ENCODE data around the gene TNFSF18. TPM values are rescaled to one million over a fixed set of nuclear protein-coding genes. Genes with fewer than 3 reads are reported as not detected.

Gene TNFSF18
- total and polyA plus RNA-seq, 2 of the 4 experiments (the other 2 are of a cell fraction), result 0.12 to 0.18 TPM

- TF ChIP-seq BHLHE40 (IDR thresholded peaks at IDR 0.05; ENCODE audit: low read depth, low read length) (peak; percentile 73), FOS (IDR thresholded peaks at IDR 0.05; ENCODE audit: low read depth, low read length) (0 out of 2 replicates have a peak, but pooled peaks have one; percentile 35), MAZ (IDR thresholded peaks at IDR 0.05; ENCODE audit: borderline replicate concordance, low read depth, low read length) (no peak)
- TF ChIP-seq, protein P1, sequence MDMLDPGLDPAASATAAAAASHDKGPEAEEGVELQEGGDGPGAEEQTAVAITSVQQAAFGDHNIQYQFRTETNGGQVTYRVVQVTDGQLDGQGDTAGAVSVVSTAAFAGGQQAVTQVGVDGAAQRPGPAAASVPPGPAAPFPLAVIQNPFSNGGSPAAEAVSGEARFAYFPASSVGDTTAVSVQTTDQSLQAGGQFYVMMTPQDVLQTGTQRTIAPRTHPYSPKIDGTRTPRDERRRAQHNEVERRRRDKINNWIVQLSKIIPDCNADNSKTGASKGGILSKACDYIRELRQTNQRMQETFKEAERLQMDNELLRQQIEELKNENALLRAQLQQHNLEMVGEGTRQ (IDR thresholded peaks at IDR 0.05; ENCODE audit: low read depth, low read length), result peak; percentile 71
- Histone ChIP-seq H3K18ac (ENCODE audit: low read depth, low read length) (peak overlapping the region; percentile 66; the same call in 1 of the 2 replicates), H4K8ac (ENCODE audit: low read depth in 2 of 2, low read length in 2 of 2) (peak overlapping the region in 1 of 2 experiments; percentile 48; a peak in 3 of 4 replicates), H3K14ac (replicated peaks; ENCODE audit: low read depth, low read length) (peak overlapping the region; percentile 19; the same call in 1 of the 2 replicates), H3K56ac (ENCODE audit: extremely low read depth, insufficient read depth, low read length) (no peak overlapping the region), H2BK15ac (ENCODE audit: low read depth, low read length) (peak overlapping the region; percentile 77), H3K9me3 (ENCODE audit: control insufficient read depth, insufficient read depth, low read length) (no peaks in the 10 kb centered on the region), H4K5ac (ENCODE audit: low read depth, low read length) (no peak overlapping the region), H2AK5ac (ENCODE audit: low read depth, low read length) (peak overlapping the region; percentile 59; the same call in 1 of the 2 replicates), H3K4me2 (ENCODE audit: low read depth, low read length) (peak overlapping the region; percentile 63; the same call in 1 of the 2 replicates), H4K20me1 (ENCODE audit: insufficient read depth, low read length) (no peaks in the 10 kb centered on the region), H3K4ac (ENCODE audit: low read depth, low read length) (peak overlapping the region; percentile 44; the same call in 1 of the 2 replicates), H3K27me3 (ENCODE audit: control insufficient read depth, insufficient read depth, low read length) (no peaks in the 10 kb centered on the region), H3K4me1 (ENCODE audit: control insufficient read depth, insufficient read depth, low read length) (peaks cover 5% of the 10 kb centered on the region; the same call in 1 of the 2 replicates), H3K79me1 (ENCODE audit: low read depth in 1 of 2, low read length in 2 of 2) (no peaks in the 10 kb centered on the region), H3K4me3 (ENCODE audit: insufficient read depth, low read depth, low read length) (no peak overlapping the region), H3K9me1 (ENCODE audit: insufficient read depth, low read length) (no peaks in the 10 kb centered on the region), H3K27ac (ENCODE audit: insufficient read depth, low read length) (no peak overlapping the region), H3K9ac (ENCODE audit: low read depth, low read length) (no peak overlapping the region; the same call in 1 of the 2 replicates), H2AK9ac (replicated peaks; ENCODE audit: low read depth, low read length, poor library complexity) (no peak overlapping the region), H2BK20ac (ENCODE audit: low read depth, low read length) (peak overlapping the region; percentile 91; the same call in 1 of the 2 replicates), H4K91ac (ENCODE audit: insufficient read depth, low read depth, low read length) (peak overlapping the region; percentile 51; the same call in 1 of the 2 replicates), H3K23ac (ENCODE audit: low read depth, low read length) (peak overlapping the region; percentile 37; the same call in 1 of the 2 replicates), H2AFZ (replicated peaks; ENCODE audit: low read length, poor library complexity) (no peak overlapping the region), H3K36me3 (ENCODE audit: control insufficient read depth, insufficient read depth, low read length) (no peaks in the 10 kb centered on the region), H2BK120ac (ENCODE audit: low read depth, low read length) (peak overlapping the region; percentile 84), H2BK5ac (ENCODE audit: low read depth, low read length, poor library complexity, severe bottlenecking) (peak overlapping the region; percentile 94)
- dilution Hi-C loops (cut with HindIII; ENCODE audit: low sequenced_read_pairs, unreplicated experiment), result no loop called here
- intact Hi-C loops (cut with micrococcal nuclease), result no loop called here
- peak; percentile 93 for ATAC-seq (ENCODE audit: low read depth)
- peak; percentile 89 for DNase-seq
- in situ Hi-C loops (cut with MboI; ENCODE audit: low sequenced_read_pairs), result no loop called here
- no CpG with 5 or more reads among the region's 6 CpGs for WGBS, 2 experiments (ENCODE audit: extremely low coverage in 2 of 2, insufficient read length in 1 of 2)
- no TSS peak for BruUV-seq (replicated peaks)
- ChIA-PET CTCF (no interaction called here), POLR2A (ENCODE audit: unreplicated experiment) (no interaction called here)
Observed at GRCh38 chr1:173095632-173096031, 44.9 kb upstream of the TNFSF18 start.
